GM18907 (cell line): ENCODE measurements around the gene SPATA16.
"Not testable (repeated sequence)": the region's sequence is repeated elsewhere in the genome, so short reads cannot be mapped to it uniquely, and the experiment has no call there.

Experiments
- ATAC-seq: cut with Tn5 transposase; IDR thresholded peaks from one replicate; pipeline ENCODE4 v1.9.1; 2021; ENCODE audit warnings: mild to moderate bottlenecking, moderate library complexity; ENCODE audit not compliant: unreplicated experiment

SPATA16 gene

DNA sequence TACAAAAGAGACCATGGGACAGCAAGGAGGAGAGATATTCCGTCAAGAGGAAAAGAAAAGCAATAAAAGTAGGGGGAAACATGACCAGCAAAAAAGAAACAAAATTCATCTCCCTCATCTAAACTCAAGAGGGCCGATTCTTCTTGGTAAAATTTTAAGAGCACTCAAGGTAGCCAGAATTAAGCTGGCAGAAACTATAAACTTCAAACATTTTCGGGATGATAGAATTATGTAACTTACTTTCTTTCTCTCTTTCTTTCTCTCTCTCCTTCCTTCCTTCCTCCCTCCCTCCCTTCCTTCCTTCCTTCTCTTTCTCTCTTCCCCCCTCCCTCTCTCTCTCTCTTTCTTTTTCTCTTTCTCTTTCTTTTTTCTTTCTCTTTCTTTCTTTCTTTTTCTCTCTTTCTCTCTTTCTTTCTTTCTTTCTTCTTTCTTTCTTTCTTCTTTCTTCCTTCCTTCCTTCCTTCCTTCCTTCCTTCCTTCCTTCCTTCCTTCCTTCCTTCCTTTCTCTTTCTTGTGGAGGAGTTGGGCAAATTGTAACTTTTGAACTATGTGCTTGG is 180.3 kb downstream of the SPATA16 start:
- not testable (repeated sequence) for ATAC-seq

DNA sequence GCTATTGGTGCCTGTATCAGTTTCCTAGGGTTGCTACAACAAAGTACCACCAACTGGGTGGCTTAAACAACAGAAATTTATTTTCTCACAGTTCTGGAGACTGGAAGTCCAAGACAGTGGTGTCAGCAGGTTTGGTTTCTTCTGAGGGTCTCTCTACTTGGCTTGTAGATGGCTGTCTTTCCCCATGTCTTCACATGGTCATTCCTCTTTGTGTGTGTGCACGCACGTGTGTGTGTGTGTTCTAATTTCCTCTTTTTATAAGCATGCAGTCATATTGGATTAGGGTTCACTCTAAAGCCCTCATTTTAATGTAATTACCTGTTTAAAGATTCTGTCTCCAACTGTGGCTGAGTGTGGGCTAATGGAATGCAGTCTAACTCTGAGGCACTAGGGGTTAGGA is 182.5 kb downstream of the SPATA16 start:
- no peak for ATAC-seq

DNA sequence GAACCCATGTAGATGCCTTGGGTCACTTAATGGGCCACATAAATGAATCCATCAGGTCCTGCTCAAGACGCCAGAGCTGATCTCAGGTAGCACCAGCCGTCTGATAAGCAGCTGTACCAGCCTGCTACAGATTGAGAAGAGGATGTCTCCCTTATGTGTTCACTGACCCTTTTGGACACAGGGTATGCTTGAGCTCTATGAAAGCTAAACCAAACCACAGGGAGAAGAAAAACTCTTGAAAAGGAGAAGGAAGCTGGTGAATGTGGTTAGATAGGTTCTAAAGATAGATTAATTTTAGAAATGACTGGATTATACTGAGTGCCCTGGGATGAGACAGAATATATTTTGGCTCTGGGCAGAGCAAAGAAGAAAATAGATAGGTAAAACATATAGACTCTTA is 187.5 kb downstream of the SPATA16 start:
- peak; percentile 42 for ATAC-seq

DNA sequence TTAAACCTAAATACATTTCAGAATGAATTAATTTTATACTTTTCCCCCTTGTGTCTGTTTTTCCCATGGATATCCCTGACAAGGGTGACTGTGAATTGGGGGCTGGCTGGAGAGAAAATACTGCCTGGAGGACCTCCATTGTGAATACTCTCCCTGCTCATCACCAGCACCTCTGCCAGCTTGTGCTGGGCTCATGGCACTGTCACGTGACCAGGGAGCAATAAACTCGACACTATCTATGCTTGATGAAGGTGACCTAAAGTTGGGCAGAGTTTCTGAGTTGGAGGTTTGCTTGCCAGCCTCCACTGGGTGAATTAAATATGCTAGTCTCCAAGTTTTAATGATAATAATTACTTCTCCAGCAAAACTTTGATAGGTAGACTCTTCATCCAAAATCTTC is 189.5 kb downstream of the SPATA16 start:
- no peak for ATAC-seq

DNA sequence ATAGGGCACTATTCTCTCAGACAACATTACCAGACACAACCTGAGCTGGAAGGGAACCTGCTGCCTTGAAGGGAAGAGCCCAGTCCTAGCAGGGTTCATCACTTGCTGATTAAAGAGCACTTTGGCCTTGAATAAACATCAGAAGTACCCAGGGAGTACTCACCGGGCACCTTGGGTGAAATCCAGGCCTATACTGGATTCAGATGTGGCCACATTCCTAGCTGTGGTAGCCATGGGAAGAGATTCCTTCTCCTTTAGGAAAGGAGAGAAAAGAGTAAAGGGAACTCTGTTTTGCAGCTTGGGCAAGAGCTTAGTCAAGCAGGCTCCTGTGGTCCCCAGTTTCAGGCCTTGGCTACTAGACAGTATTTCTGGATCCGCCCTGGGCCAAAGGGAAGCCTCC is 195.0 kb downstream of the SPATA16 start:
- ATAC-seq, result no peak

DNA sequence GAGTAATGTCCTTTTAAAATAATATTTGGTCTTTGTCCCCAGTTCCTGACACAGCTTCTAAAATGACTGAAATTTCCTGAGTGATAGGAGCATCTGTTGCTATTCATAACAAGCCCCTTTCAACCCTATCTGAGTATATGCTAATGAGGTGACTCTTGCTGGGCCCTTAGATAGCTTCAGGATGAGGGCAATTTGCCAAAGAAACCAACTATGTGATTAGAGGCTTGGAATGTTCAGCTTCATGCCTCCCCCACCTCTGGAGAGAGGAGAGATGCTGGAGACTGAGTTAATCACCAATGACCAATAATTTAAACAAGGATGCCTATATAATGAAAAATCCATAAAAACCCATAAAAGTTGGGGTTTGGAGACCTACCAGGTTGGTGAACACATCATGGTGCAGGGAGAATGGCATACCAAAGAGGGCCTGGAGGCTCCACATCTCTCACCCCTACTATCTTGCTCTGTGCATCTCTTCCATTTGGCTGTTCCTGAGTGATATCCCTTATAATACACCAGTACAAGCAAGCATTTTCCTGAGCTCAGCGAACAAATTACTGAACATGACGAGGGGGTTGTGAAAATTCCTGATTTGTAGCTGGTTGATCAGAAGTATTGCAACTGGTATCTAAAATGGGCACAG is 201.3 kb downstream of the SPATA16 start:
- no peak for ATAC-seq

DNA sequence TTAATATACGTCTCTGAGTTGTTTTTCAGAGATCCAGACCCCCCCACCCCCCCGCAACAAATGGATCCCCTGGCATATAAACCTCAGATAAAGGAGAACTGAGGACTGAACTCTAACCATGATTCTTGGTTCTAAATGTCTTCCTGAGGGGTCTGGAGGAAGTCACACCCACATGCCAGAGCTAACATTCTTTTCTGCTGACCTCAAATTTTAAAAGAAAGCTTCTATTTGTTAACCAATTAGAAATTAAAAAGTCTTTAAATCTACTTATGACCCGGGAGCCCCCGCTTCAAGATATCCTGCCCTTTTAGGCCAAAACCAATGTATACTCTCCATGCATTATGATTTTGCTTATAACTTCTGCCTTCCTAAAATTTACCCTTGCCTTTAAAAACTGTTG is 202.2 kb downstream of the SPATA16 start:
- ATAC-seq, result no peak

DNA sequence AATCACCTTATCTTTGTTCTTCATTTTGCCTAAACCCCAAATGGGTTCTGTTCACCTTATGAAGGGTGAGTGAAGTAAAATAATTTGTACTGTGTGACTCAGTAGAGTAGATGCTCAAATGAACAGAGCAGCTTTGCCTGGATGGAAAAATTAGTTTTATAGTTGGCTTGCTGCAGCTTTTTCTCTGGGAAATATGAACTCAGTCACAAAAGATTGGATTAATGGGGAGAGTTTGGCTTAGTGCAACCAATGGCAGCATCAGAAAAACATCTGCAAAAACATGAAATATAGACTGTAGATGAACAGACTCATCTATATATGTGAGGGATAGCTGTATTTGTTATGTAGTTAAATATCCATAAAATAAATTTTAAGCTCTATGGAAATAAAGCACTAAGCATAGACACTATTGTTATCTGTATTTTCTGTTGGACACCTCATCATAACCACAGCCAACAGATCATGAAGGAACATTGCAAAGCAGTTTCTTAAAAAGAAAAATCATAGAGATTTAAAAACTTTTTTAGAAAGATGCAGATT is 209.2 kb downstream of the SPATA16 start:
- ATAC-seq, result no peak

DNA sequence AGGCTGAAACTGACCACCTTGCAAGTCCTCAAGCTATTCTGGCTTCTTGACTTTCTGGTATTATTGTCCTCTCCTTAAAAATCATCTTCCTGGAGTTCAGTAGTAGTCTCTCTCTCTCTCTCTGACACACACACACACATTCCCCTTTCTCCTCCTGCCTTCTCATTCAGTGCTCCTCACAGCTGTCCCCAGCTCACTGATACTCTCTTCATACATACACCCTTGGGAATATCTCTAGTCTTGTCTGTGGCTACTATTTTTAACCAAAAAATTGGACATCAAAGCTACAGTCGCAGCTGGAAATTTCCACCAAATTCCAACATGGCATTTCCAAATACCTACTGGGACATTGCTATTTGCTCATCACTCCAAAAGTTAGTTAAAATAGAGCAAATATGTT is 211.6 kb downstream of the SPATA16 start:
- no peak for ATAC-seq

DNA sequence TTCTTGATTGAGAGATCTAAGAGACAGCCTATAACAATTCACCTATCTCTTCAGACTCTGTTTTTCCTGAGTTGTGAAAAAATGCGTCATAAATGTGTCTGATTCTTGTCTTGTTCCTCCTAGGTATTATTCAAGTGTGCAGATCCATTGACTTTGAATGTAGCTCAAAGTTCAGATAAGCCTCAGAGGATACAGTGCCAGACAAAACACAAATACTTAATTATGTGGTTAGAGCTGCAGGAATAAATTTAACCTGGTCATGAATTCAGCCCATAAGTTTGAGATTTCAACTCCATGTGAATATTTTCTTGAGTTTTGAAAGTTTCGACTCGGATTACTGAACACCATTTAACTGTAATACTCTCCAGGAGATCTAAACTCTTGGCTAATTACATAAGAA is 216.5 kb downstream of the SPATA16 start:
- no peak for ATAC-seq

DNA sequence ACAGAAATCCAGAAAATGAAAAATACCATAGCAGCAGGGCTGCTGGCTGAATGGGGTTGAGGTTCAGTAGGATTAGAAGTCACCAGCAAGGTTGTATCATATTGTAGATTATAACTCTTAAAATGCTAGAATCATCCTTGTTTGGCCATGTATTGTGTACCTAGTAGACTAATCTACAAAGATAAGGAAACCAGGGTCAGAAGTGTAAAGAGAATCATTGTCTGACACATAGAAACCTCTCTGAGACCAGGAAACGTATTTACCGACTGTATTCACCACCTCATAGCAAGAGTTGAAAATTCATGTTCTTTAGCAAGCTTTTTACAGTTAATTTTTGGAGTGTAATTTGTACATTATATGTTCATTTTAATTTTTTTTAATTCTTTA is 221.7 kb downstream of the SPATA16 start:
- no peak for ATAC-seq

DNA sequence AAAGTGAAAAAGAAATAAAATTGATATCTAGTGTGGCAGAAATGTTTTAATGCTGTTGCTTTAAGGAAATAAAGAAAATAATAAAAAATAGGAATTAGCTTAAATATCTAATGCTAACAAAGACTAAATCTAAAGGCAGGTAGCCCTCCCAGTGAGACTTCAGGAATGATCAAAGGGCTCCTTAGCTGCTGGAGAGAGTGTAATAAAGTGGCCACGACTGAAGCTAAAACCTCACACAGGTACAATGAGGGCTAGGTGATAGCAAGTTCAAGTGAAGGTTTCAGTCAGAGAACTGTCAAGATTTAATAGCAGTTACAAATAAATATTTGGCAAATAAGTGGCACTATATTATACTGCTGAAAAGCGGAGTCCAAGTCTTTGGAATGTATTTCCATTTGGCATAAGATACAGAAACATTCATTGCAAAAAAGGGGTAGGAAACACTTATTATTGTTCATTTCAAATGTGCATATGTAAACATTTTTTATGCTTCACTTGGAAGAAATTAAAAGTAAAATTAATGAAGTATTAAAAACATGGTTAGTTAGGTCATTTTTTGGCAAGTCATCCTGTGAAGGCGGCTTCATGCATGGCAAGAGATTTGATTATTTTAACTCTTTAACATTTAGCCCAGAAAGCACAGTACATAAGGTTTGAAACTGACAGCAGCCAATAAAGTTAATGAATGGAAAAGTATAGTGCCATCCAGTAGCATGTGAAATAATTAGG is 222.3 kb downstream of the SPATA16 start:
- no peak for ATAC-seq

DNA sequence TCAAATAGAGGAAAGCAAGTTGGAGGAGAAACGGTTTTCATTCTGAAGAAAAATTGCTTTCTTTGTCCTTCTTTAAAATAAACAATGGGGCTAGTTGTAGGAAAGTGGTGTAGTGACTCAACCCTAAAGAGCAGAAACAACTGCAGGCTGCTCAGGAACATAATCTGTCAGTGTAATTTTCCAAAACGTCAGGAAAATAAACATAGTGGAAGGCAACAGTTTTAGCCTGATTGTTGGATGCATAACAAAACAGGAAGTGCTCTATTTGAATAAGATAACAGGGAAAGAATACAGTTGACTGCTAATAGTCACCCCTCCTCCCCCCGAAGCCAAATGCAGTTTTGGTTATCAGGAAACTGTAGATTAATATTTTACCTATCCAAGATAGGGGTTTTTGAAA is 222.9 kb downstream of the SPATA16 start:
- ATAC-seq, result no peak

DNA sequence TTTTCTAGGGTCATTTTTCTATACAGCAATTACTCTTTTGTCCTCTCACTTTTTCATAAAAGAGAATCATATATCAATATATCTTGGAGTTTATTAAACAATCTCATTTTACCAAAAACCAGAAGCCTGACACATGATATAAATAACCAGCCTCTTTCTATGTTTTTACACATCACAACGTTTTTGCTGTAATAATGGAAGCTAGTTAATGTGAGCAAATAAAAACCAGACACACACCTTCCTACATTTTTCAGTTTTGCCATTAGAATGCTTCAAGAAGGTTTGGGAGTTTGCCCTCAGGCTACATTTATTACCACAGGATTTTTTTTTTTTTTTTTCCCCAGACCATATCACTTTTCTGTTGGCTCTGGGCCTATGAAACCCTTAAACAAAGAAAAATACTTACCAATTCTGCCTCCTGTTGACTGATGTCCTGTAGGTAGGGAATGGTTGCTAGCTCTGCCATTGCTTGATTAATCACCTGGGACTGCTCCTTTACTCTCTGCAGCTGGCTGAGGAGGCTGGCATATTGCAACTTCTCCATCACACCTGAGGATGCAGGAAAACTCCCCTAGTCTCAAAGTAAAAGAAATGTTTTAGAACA is 225.0 kb downstream of the SPATA16 start:
- no peak for ATAC-seq

DNA sequence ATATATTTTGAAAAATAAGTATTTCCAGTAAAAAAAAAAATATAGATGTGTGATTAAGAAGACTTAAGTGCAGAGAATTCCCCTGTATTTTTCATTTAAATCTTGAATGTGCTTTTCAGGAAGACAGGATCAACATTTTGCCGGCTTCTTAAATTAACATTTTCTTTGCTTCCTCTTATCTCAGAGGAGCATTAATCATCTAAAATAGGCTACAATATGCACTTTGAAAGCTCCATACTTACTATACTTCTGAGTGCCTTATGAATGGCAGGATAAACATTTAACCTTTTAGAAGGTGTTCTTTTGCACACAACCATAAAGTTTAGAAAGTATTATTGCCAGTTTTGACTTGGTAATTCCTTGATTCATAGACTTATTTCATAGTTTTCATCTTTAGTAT is 226.2 kb downstream of the SPATA16 start:
- ATAC-seq, result no peak

DNA sequence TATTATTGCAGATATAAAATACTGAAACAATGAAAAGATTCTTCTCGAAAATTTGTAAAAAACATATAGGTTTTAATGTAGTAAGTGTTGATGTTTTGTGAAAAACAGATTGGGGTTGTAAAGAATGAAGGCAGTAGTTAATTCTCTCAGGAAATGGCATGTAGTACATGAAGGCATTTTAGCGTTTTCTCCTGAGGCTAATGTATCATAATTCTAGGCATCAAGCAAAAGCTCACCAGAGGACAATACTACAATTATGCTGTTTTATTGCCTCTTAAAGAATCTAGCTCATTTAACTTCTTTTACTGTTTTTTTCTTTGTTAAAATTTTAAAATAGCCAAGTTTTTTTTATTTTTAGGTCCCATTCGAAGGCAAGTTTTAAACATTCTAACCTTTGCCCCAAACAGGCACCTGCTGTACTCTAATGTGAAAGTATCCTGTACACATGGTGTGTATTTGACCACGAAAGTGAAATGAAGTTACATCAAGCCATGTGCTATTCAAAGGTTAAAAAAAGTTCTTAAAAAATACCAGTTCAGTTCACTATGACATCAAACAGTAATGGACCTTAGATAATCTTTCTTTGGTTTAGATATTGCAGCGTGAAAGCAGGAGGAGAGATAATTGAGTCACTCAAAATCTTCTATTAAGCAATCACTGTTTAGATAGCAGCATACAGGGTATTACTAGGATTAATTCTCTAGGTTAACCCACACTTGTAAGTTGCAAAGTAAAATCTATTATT is 227.0 kb downstream of the SPATA16 start:
- no peak for ATAC-seq

DNA sequence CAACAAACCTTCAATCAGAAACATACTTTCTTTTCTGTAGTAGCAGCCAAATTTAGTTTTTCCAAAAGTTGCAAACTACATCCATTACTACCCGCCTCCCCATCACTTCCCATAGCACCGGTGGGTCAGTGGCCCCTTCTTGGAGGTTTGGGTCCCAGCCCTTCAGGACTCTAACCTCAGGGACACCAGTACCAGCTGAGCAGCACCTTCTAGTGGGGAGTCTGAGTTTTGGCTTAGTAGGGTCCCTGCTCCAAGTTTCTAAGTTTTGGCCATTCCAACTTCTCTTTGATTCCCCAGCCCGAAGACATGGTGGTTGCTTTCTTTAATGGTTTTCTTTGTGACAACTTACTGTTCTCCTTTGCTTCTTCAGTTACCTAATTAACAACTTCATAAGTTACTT is 229.9 kb downstream of the SPATA16 start:
- no peak for ATAC-seq

DNA sequence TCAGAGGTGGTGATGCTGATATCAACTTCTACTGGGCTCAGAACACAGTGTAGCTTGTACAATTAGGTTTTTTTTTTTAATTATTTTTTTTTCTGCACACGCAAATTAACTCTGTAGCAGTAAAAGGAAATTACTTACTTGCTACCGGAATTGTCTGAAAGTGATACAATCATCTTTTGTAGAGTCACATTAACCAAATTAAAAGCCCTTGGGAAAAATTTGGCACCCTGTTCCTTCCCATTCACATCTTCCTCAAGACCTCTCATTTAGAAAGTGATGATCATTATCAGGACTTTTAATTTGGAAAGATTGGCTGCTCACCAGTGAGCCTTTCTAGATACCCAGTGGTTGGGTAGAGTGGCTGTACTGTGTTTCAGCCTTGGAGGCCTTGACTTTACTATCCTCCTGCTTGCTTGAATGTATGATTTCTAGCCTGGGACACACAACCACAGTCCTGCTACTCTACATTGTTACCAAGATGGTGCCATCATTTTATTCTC is 232.2 kb downstream of the SPATA16 start:
- no peak for ATAC-seq

DNA sequence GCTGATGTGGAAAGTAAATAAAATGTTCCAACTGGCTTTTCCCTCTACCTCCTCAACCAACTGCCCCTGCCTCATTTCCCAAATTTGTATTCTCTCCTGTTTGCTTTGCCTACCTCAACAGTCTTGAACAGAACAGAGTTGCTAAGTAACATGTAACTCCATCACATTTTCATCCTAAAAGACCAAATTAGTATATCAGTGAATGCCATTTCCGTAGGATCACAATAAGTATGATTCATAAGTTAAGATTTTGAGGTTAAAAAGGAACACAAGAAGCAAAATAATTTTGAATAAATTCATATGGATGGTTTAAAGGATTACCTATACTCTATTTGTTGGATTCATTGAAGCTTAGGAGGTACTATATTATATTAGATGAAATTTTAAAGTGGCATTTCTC is 235.6 kb downstream of the SPATA16 start:
- no peak for ATAC-seq

DNA sequence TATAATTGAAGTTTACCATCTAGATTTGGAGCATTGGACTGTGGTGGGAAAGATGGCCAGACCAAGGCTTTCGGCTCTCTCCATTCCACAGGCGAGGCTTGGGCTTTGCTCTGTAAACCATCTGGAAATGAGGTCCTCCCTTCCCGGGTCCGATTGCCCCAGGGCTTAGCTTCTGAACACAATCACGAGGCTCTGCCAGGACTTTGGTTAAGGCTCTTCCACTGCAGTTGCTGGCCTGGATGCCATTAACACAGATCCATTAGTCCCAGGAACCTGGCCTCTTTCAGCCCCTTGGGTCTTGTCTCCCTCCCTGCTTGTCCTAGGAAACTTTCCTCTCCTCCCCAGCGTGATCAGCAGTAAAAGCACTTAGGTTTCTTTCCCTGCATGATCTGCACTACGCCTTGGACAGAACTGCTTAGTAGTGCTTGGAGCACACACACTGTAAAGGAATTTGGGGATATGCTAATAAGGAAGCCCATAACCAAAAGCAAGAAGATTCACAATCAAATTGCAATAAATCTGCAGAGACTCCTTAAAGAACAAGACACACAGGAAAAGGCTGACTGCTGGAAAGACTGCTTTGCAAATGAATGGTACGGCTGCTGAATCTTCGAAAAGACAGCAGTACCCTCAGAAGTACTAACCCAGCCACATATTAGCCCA is 236.2 kb downstream of the SPATA16 start:
- no peak for ATAC-seq
